Neuronal stem cell (in vitro differentiated cells): ENCODE measurements around the gene SMCHD1.
A peak's percentile ranks its signal among the peaks of the same experiment; 100 is the strongest.
"Not testable (repeated sequence)": the region's sequence is repeated elsewhere in the genome, so short reads cannot be mapped to it uniquely, and the experiment has no call there.

ENCODE experiments used
- DNase-seq: peaks from one replicate; pipeline ENCODE4 v3.0.0-alpha.2; 2013; ENCODE audit warnings: low spot score
- H2AFZ ChIP-seq: one replicate; pipeline ENCODE4 v1.6.1; 2013; ENCODE audit warnings: mild to moderate bottlenecking, low read length, inconsistent platforms
- H2AK5ac ChIP-seq: 2 replicates; pipeline ENCODE4 v1.6.1; 2013; ENCODE audit warnings: low read depth, mild to moderate bottlenecking, inconsistent platforms, low read length, moderate library complexity, mixed read lengths
- H2BK120ac ChIP-seq: 2 replicates; pipeline ENCODE4 v1.6.1; 2013; ENCODE audit warnings: low read depth, mild to moderate bottlenecking, inconsistent platforms, low read length, moderate library complexity, mixed read lengths
- H2BK12ac ChIP-seq: one replicate; pipeline ENCODE4 v1.6.1; 2013; ENCODE audit warnings: low read length, inconsistent platforms
- H2BK15ac ChIP-seq: 2 replicates; pipeline ENCODE4 v1.6.1; 2013; ENCODE audit warnings: mild to moderate bottlenecking, low read length, inconsistent platforms, mixed read lengths
- H2BK5ac ChIP-seq: one replicate; pipeline ENCODE4 v1.6.1; 2013; ENCODE audit warnings: inconsistent platforms, mild to moderate bottlenecking, low read length, moderate library complexity
- H3K14ac ChIP-seq: one replicate; pipeline ENCODE4 v1.6.1; 2013; ENCODE audit warnings: low read length, inconsistent platforms
- H3K18ac ChIP-seq: 2 replicates; pipeline ENCODE4 v1.6.1; 2013; ENCODE audit warnings: low read length, inconsistent platforms
- H3K23ac ChIP-seq: 2 replicates; pipeline ENCODE4 v1.6.1; 2013; ENCODE audit warnings: low read depth, mild to moderate bottlenecking, mixed read lengths, low read length, inconsistent platforms; ENCODE audit not compliant: poor library complexity
- H3K27ac ChIP-seq: replicated peaks from 3 replicates; pipeline ENCODE4 v1.5.1; 2013; ENCODE audit warnings: low read length, inconsistent platforms
- H3K27me3 ChIP-seq, 3 experiments: 2 replicates each; pipeline ENCODE4 v1.6.1; 2013; ENCODE audit warnings: low read length in 3 of 3, mild to moderate bottlenecking in 2 of 3, inconsistent platforms in 1 of 3, low read depth in 1 of 3, mixed read lengths in 1 of 3, moderate library complexity in 1 of 3; ENCODE audit not compliant: control insufficient read depth in 3 of 3, insufficient read depth in 3 of 3
- H3K36me3 ChIP-seq, 2 donors: replicated peaks in 1 of 2; 2 replicates each; pipeline ENCODE4 v1.6.1; 2013; ENCODE audit warnings: low read length in 2 of 2; ENCODE audit not compliant: control insufficient read depth in 2 of 2, insufficient read depth in 2 of 2
- H3K4ac ChIP-seq: 2 replicates; pipeline ENCODE4 v1.6.1; 2013; ENCODE audit warnings: inconsistent platforms, mild to moderate bottlenecking, low read length, moderate library complexity
- H3K4me1 ChIP-seq, 2 donors: 1 replicate in 1 of 2; 2 replicates in 1 of 2; pipeline ENCODE4 v1.6.1; 2013; ENCODE audit warnings: low read length in 2 of 2, low read depth in 1 of 2; ENCODE audit not compliant: control insufficient read depth in 2 of 2, insufficient read depth in 1 of 2
- H3K4me2 ChIP-seq: one replicate; pipeline ENCODE4 v1.6.1; 2013; ENCODE audit warnings: mild to moderate bottlenecking, low read length, inconsistent platforms; ENCODE audit not compliant: insufficient read depth, poor library complexity, severe bottlenecking
- H3K4me3 ChIP-seq, 2 donors: 2 replicates each; pipeline ENCODE4 v1.5.1; 2013; ENCODE audit warnings: low read length in 2 of 2, mild to moderate bottlenecking in 2 of 2, inconsistent platforms in 1 of 2, moderate library complexity in 1 of 2
- H3K79me1 ChIP-seq: one replicate; pipeline ENCODE4 v1.6.1; 2013; ENCODE audit warnings: low read depth, mild to moderate bottlenecking, inconsistent platforms, low read length, moderate library complexity
- H3K9ac ChIP-seq: one replicate; pipeline ENCODE4 v1.6.1; 2013; ENCODE audit warnings: mild to moderate bottlenecking, low read depth, low read length, inconsistent platforms; ENCODE audit not compliant: poor library complexity
- H3K9me3 ChIP-seq, 2 donors: replicated peaks in 1 of 2; 2 replicates each; pipeline versions ENCODE3 to v1.6.1; 2013; ENCODE audit warnings: low read length in 2 of 2, mild to moderate bottlenecking in 2 of 2, inconsistent platforms in 1 of 2, low read depth in 1 of 2, mixed read lengths in 1 of 2, moderate library complexity in 1 of 2; ENCODE audit not compliant: control insufficient read depth in 2 of 2, insufficient read depth in 1 of 2
- H4K8ac ChIP-seq: one replicate; pipeline ENCODE4 v1.6.1; 2013; ENCODE audit warnings: low read depth, mild to moderate bottlenecking, inconsistent platforms, low read length, moderate library complexity
- H4K91ac ChIP-seq: one replicate; pipeline ENCODE4 v1.6.1; 2013; ENCODE audit warnings: low read length, low read depth, mild to moderate bottlenecking, inconsistent platforms; ENCODE audit not compliant: poor library complexity
- WGBS, 2 donors: extraction: QIAGEN DNeasy Blood & Tissue Kit; methylation state at CpG; one replicate each; pipeline ENCODE4 v1.1.7; 2013; ENCODE audit warnings: missing lambda C conversion rate in 2 of 2, mixed read lengths in 1 of 2; ENCODE audit not compliant: insufficient read length in 2 of 2, insufficient replicate concordance in 1 of 2; ENCODE audit errors: extremely low coverage in 2 of 2; 5-methylcytosine and 5-hydroxymethylcytosine counted together

SMCHD1 gene

DNA sequence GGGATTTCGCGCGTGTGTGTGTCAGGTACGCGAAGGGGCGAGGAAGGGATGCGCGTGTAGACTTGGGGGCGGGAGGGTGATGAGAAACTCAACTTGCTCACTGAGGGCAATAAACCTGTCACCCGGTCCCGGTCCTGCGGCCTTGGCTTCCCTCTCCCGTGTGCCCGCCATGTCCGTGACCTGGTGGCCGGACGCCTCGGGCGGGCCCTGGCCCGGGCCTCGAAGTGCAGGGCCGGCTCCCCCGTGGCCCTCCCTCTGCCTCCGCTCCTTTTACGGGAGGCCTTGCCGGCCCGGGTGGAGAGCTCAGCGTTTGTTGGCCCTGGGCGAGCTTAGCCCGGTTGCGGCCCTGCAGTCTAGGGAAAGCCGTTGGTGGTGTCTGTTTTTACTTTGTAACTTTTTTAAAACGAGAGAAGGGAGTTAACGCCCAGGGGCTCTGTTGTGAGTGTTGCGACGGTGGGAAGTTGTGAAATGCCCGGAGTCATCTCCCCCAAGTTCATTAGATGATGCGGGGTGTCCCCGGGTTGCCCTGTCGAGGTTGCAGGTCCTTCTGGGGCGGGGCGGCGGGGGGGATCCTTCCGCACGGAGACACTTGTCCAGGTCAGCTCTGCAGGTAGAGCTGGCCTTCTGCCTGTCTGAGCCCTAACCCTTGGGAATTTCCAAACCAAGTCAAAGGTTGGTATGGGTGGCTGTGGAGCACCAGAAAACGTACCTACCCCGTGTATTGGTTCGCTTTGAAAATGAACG, 883 bp downstream of the SMCHD1 start:
- peaks cover 2% of the 10 kb centered on the region in 2 donors for H3K4me1 ChIP-seq
- peak overlapping the region; percentile 65 for H3K23ac ChIP-seq
- peak overlapping the region; percentile 99 for H3K9ac ChIP-seq
- peak overlapping the region; percentile 96 for H3K4me2 ChIP-seq
- DNase-seq, result no peak
- H4K91ac ChIP-seq, result no peak overlapping the region
- peak overlapping the region; percentile 94 for H3K14ac ChIP-seq
- peak overlapping the region; percentile 97 for H2AFZ ChIP-seq
- H3K27me3 ChIP-seq, result peaks cover 0 to 12% (median 0%) of the 10 kb centered on the region in 3 experiments
- H4K8ac ChIP-seq, result no peak overlapping the region
- H3K9me3 ChIP-seq, result peaks cover 0 to 14% of the 10 kb centered on the region in 2 donors
- H3K79me1 ChIP-seq, result peaks cover 11% of the 10 kb centered on the region
- peak overlapping the region; percentile 97 for H3K18ac ChIP-seq
- no CpG with 5 or more reads among the region's 49 CpGs for WGBS, 2 donors
- H2AK5ac ChIP-seq, result no peak overlapping the region
- H2BK12ac ChIP-seq, result peak overlapping the region; percentile 10
- H3K4me3 ChIP-seq, result peak overlapping the region; percentile 59 to 99
- H2BK5ac ChIP-seq, result peak overlapping the region; percentile 94
- peak overlapping the region; percentile 93 for H3K27ac ChIP-seq
- no peak overlapping the region for H2BK120ac ChIP-seq
- H3K36me3 ChIP-seq, result peaks cover 0 to 30% of the 10 kb centered on the region in 2 donors
- H3K4ac ChIP-seq, result peak overlapping the region; percentile 53
- no peak overlapping the region for H2BK15ac ChIP-seq

GRCh38 chr18:2656981-2657512, 1.5 kb downstream of the SMCHD1 start:
- Histone ChIP-seq H2BK12ac (no peak overlapping the region), H3K36me3 (peaks cover 0 to 33% of the 10 kb centered on the region in 2 donors), H2BK5ac (no peak overlapping the region), H2BK120ac (no peak overlapping the region), H3K23ac (no peak overlapping the region), H3K4ac (no peak overlapping the region), H3K27me3 (peaks cover 0 to 12% (median 0%) of the 10 kb centered on the region in 3 experiments), H3K4me1 (peaks cover 2% of the 10 kb centered on the region in 2 donors), H3K27ac (no peak overlapping the region), H4K8ac (no peak overlapping the region), H2AK5ac (no peak overlapping the region), H3K79me1 (peaks cover 11% of the 10 kb centered on the region), H2BK15ac (no peak overlapping the region), H2AFZ (peak overlapping the region; percentile 97), H4K91ac (no peak overlapping the region), H3K14ac (no peak overlapping the region), H3K9ac (peak overlapping the region; percentile 99), H3K18ac (no peak overlapping the region), H3K9me3 (peaks cover 0 to 16% of the 10 kb centered on the region in 2 donors), H3K4me3 (peak overlapping the region; percentile 59 to 99), H3K4me2 (peak overlapping the region; percentile 96)
- DNase-seq, result no peak
- WGBS, 2 donors, result no CpG with 5 or more reads among the region's 12 CpGs

- no peak overlapping the region for H3K4ac ChIP-seq
- no CpG with 5 or more reads among the region's 12 CpGs for WGBS, 2 donors
- no peak overlapping the region for H2AK5ac ChIP-seq
- no peak overlapping the region for H3K4me2 ChIP-seq
- H3K18ac ChIP-seq, result no peak overlapping the region
- no peak overlapping the region for H3K23ac ChIP-seq
- no peak overlapping the region for H3K14ac ChIP-seq
- H3K36me3 ChIP-seq, result peaks cover 0 to 38% of the 10 kb centered on the region in 2 donors
- H2BK12ac ChIP-seq, result no peak overlapping the region
- no peak overlapping the region for H4K91ac ChIP-seq
- peaks cover 11% of the 10 kb centered on the region for H3K79me1 ChIP-seq
- no peak overlapping the region for H3K27ac ChIP-seq
- no peak overlapping the region for H4K8ac ChIP-seq
- no peak overlapping the region for H3K9ac ChIP-seq
- no peak overlapping the region for H2BK120ac ChIP-seq
- peaks cover 0 to 16% of the 10 kb centered on the region in 2 donors for H3K9me3 ChIP-seq
- peaks cover 0 to 11% (median 0%) of the 10 kb centered on the region in 3 experiments for H3K27me3 ChIP-seq
- H3K4me1 ChIP-seq, result peaks cover 2% of the 10 kb centered on the region in 2 donors
- no peak overlapping the region for H2BK5ac ChIP-seq
- no peak for DNase-seq
- H3K4me3 ChIP-seq, result peak overlapping the region in 1 of 2 donors; percentile 59
- H2BK15ac ChIP-seq, result no peak overlapping the region
- H2AFZ ChIP-seq, result no peak overlapping the region
These were observed 2.4 kb downstream of the SMCHD1 start for GRCh38 chr18:2657788-2658458.

- not testable (repeated sequence) for H2BK12ac ChIP-seq, H2BK15ac ChIP-seq, H2BK5ac ChIP-seq, H2AFZ ChIP-seq, H3K4ac ChIP-seq, H3K4me2 ChIP-seq, H3K18ac ChIP-seq, H3K14ac ChIP-seq, H3K23ac ChIP-seq, H3K27me3 ChIP-seq, H2AK5ac ChIP-seq, H3K4me1 ChIP-seq, H4K91ac ChIP-seq, H3K4me3 ChIP-seq, H4K8ac ChIP-seq, H2BK120ac ChIP-seq, H3K9ac ChIP-seq, DNase-seq, H3K27ac ChIP-seq
- Histone ChIP-seq H3K9me3 (peaks cover 0 to 16% of the 10 kb centered on the region in 2 donors), H3K79me1 (peaks cover 14% of the 10 kb centered on the region), H3K36me3 (peaks cover 0 to 57% of the 10 kb centered on the region in 2 donors)
- WGBS, 2 donors, result no CpG with 5 or more reads among the region's 3 CpGs
These were observed 5.3 kb downstream of the SMCHD1 start for GRCh38 chr18:2660849-2661248.
